HepG2 (cell line): ENCODE measurements around the gene ESF1. TPM values are rescaled to one million over a fixed set of nuclear protein-coding genes. Genes with fewer than 3 reads are reported as not detected.
A peak's percentile ranks its signal among the peaks of the same experiment; 100 is the strongest.

Experiments used
- CAMTA2 ChIP-seq: sonication (generic); formaldehyde crosslinking; IDR thresholded peaks from 2 replicates; pipeline ENCODE4 v1.4.0; 2020; ENCODE audit warnings: mild to moderate bottlenecking, missing genetic modification reagents, borderline replicate concordance
- DNMT3B ChIP-seq: conservative IDR thresholded peaks from 2 replicates; pipeline ENCODE4 v1.6.1; 2016; ENCODE audit warnings: missing biosample characterization, control low read depth
- FOSL2 ChIP-seq: sonication (generic); formaldehyde crosslinking; IDR thresholded peaks from 2 replicates; pipeline ENCODE4 v1.4.0; 2020; ENCODE audit warnings: missing genetic modification reagents
- FOXK1 ChIP-seq: sonication (generic); formaldehyde crosslinking; IDR thresholded peaks from 2 replicates; pipeline ENCODE4 v1.4.0; 2020; ENCODE audit warnings: low read depth, missing genetic modification reagents, borderline replicate concordance
- HOXA5 ChIP-seq: sonication (generic); formaldehyde crosslinking; IDR thresholded peaks from 2 replicates; pipeline ENCODE4 v1.4.0; 2020; ENCODE audit warnings: missing genetic modification reagents
- KLF15 ChIP-seq: sonication (generic); formaldehyde crosslinking; IDR thresholded peaks from 2 replicates; pipeline ENCODE4 v1.8.1; 2023; ENCODE audit warnings: borderline replicate concordance, mild to moderate bottlenecking, inconsistent platforms, missing genetic modification reagents, mixed read lengths
- NFATC3 ChIP-seq: sonication (generic); formaldehyde crosslinking; IDR thresholded peaks from 2 replicates; pipeline ENCODE4 v1.5.1; 2020; ENCODE audit warnings: mild to moderate bottlenecking, missing genetic modification reagents
- RFX5 ChIP-seq: IDR thresholded peaks from 2 replicates; pipeline ENCODE4 v1.6.1; 2011; ENCODE audit warnings: low read depth, low read length, improper control_type of control experiment
- SOX5 ChIP-seq: IDR thresholded peaks from 2 replicates; pipeline ENCODE4 v1.6.1; 2016; ENCODE audit warnings: borderline replicate concordance
- SSRP1 ChIP-seq: IDR thresholded peaks from 2 replicates; pipeline ENCODE4 v1.6.1; 2016; ENCODE audit warnings: control low read depth
- YEATS2 ChIP-seq: sonication (generic); formaldehyde crosslinking; IDR thresholded peaks from 2 replicates; pipeline ENCODE4 v1.4.0; 2020; ENCODE audit warnings: missing genetic modification reagents, borderline replicate concordance
- ZBTB42 ChIP-seq: sonication (generic); formaldehyde crosslinking; IDR thresholded peaks from 2 replicates; pipeline ENCODE4 v1.5.0; 2020; ENCODE audit warnings: mild to moderate bottlenecking, missing genetic modification reagents
- ZFP36 ChIP-seq: fragments of 150-350 bp; IDR thresholded peaks from 2 replicates; pipeline ENCODE4 v1.6.1; 2018; ENCODE audit warnings: borderline replicate concordance, low read length, low read depth; ENCODE audit not compliant: partially characterized antibody
- ZNF12 ChIP-seq: sonication (generic); formaldehyde crosslinking; IDR thresholded peaks from 2 replicates; pipeline ENCODE4 v1.5.0; 2020; ENCODE audit warnings: missing genetic modification reagents
- ZNF709 ChIP-seq: sonication (generic); formaldehyde crosslinking; IDR thresholded peaks from 2 replicates; pipeline ENCODE4 v1.5.0; 2020; ENCODE audit warnings: mild to moderate bottlenecking, missing genetic modification reagents
- ZNF768 ChIP-seq: sonication (generic); formaldehyde crosslinking; IDR thresholded peaks from 2 replicates; pipeline ENCODE4 v1.4.0; 2020; ENCODE audit warnings: missing genetic modification reagents
- ZNF777 ChIP-seq: sonication (generic); formaldehyde crosslinking; IDR thresholded peaks from 2 replicates; pipeline ENCODE4 v1.4.0; 2020; ENCODE audit warnings: missing genetic modification reagents
- ZNF782 ChIP-seq: sonication (generic); formaldehyde crosslinking; IDR thresholded peaks from 2 replicates; pipeline ENCODE4 v1.4.0; 2020; ENCODE audit warnings: missing genetic modification reagents, mild to moderate bottlenecking, borderline replicate concordance
- polyA plus RNA-seq, 8 experiments: library from polyadenylated mRNA; depleted of rRNA in 3 of 8; stranded (reverse) in 7 of 8; unstranded in 1 of 8; fragments of >200 nt; fragmentation: Illumina TruSeq in 4 of 8; extraction: Trizol in 4 of 8; gene quantifications; 2 replicates each; pipeline versions ENCODE4 v1.2.1 to v1.2.3, GENCODE V29; 2011 to 2016; ENCODE audit warnings: low read depth in 4 of 8, missing spikeins in 1 of 8, mixed read lengths in 1 of 8; ENCODE audit not compliant: insufficient read depth in 1 of 8
- total RNA-seq, 5 experiments: library from RNA; depleted of rRNA; stranded (reverse); fragments of >200 nt; fragmentation: Illumina TruSeq; extraction: Trizol; gene quantifications; 2 replicates each; pipeline ENCODE4 v1.2.3, GENCODE V29; 2016; ENCODE audit warnings: low read depth in 1 of 5
- TF ChIP-seq, protein P1 (sequence below): sonication (generic); formaldehyde crosslinking; IDR thresholded peaks from 2 replicates; pipeline ENCODE4 v1.5.1; 2020; ENCODE audit warnings: missing genetic modification reagents, mild to moderate bottlenecking, borderline replicate concordance
- TF ChIP-seq, protein P2 (sequence below): sonication (generic); formaldehyde crosslinking; IDR thresholded peaks from 2 replicates; pipeline ENCODE4 v1.8.1; 2023; ENCODE audit warnings: mild to moderate bottlenecking, missing genetic modification reagents
- TF ChIP-seq, protein P3 (sequence below): sonication (generic); formaldehyde crosslinking; IDR thresholded peaks from 2 replicates; pipeline ENCODE4 v1.5.1; 2020; ENCODE audit warnings: missing genetic modification reagents, mild to moderate bottlenecking, borderline replicate concordance

ESF1 gene
- total and polyA plus RNA-seq, 2 of the 13 experiments (the other 11 are each of a cell fraction or from before 2014, with no cell fraction given), result 7.3 to 66.9 TPM

DNA sequence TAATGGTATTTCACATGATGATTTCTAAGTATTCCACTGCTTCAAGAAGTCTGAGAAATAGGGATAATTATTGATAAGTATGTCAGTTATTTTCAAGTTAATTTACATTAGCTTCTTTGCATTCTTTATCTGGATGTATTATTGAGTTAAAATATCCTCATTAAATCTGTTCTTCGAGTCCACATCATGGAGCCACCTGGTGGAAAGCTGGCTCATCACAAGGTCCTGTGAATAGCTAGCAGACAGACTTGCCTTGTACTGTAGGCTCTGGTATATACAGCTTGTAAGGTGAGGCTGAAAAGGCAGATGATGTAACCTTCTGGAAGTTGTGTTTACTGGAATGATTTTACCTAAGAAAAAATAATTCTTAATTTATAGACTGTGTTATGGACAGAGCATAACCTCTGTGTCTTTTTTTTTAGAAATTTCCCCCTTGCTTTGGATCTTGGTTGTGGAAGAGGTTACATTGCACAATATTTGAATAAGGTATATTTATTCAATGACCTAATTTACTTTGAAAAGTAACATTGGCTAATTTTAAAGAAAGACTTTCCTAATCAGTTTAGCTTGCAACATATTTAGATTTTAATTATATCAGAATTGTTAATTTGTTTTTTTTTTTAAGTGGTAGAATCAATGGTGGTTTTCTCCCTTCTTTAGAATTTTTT lies 3.6 kb upstream of the ESF1 start (continued):
- TF ChIP-seq, protein P1, sequence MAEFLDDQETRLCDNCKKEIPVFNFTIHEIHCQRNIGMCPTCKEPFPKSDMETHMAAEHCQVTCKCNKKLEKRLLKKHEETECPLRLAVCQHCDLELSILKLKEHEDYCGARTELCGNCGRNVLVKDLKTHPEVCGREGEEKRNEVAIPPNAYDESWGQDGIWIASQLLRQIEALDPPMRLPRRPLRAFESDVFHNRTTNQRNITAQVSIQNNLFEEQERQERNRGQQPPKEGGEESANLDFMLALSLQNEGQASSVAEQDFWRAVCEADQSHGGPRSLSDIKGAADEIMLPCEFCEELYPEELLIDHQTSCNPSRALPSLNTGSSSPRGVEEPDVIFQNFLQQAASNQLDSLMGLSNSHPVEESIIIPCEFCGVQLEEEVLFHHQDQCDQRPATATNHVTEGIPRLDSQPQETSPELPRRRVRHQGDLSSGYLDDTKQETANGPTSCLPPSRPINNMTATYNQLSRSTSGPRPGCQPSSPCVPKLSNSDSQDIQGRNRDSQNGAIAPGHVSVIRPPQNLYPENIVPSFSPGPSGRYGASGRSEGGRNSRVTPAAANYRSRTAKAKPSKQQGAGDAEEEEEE (CRISPR knock-in tag), result no peak
- TF ChIP-seq, protein P2, sequence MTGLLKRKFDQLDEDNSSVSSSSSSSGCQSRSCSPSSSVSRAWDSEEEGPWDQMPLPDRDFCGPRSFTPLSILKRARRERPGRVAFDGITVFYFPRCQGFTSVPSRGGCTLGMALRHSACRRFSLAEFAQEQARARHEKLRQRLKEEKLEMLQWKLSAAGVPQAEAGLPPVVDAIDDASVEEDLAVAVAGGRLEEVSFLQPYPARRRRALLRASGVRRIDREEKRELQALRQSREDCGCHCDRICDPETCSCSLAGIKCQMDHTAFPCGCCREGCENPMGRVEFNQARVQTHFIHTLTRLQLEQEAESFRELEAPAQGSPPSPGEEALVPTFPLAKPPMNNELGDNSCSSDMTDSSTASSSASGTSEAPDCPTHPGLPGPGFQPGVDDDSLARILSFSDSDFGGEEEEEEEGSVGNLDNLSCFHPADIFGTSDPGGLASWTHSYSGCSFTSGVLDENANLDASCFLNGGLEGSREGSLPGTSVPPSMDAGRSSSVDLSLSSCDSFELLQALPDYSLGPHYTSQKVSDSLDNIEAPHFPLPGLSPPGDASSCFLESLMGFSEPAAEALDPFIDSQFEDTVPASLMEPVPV (CRISPR knock-in tag), result no peak
- TF ChIP-seq ZBTB42 (CRISPR knock-in tag) (no peak), ZNF12 (CRISPR knock-in tag) (no peak), ZNF709 (CRISPR knock-in tag) (no peak), FOSL2 (CRISPR knock-in tag) (no peak; the same call in 1 of the 2 replicates), RFX5 (no peak), ZNF768 (CRISPR knock-in tag) (no peak), YEATS2 (CRISPR knock-in tag) (peak; percentile 44; the same call in 1 of the 2 replicates), ZFP36 (no peak), ZNF777 (no peak), SOX5 (CRISPR knock-in tag) (no peak), ZNF782 (CRISPR knock-in tag) (no peak), FOXK1 (CRISPR knock-in tag) (0 out of 2 replicates have a peak, but pooled peaks have one; percentile 5), HOXA5 (CRISPR knock-in tag) (no peak), DNMT3B (CRISPR knock-in tag) (0 out of 2 replicates have a peak, but pooled peaks have one; percentile 41), SSRP1 (CRISPR knock-in tag) (peak; percentile 85; the same call in 1 of the 2 replicates), CAMTA2 (CRISPR knock-in tag) (no peak), NFATC3 (CRISPR knock-in tag) (no peak), KLF15 (CRISPR knock-in tag) (no peak)
- TF ChIP-seq, protein P3, sequence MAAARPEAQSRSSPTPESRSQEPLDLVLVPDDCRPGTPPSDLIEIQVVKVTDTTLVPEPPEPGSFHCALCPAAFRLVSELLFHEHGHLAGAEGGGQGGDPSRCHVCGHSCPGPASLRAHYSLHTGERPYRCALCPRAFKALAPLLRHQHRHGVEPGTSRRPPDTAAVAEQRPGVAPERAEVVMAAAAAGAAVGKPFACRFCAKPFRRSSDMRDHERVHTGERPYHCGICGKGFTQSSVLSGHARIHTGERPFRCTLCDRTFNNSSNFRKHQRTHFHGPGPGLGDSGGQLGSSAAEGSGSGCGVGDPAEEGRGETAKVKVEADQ, result peak; percentile 43; the same call in 1 of the 2 replicates
